K562 (cell line): ENCODE measurements around the gene OR2V2. TPM values are rescaled to one million over a fixed set of nuclear protein-coding genes. Genes with fewer than 3 reads are reported as not detected.
A peak's percentile ranks its signal among the peaks of the same experiment; 100 is the strongest.

Experiments
- ATAC-seq: fragments of 200-7000 bp; cut with Tn5 transposase; 3 replicates; pipeline ENCODE4 v1.9.1; 2020; ENCODE audit warnings: moderate library complexity
- BruUV-seq: library from RNA; stranded (reverse); fragments of 400-500 nt; replicated peaks from 2 replicates; lab custom pipeline; 2021; lab: Mats Ljungman, UMichigan
- CTCF ChIA-PET: fragments of 300-600 bp; formaldehyde crosslinking; extraction: SDS; loops from one replicate; lab custom pipeline; 2021; ENCODE audit warnings: low intra/inter-chr PET ratio; lab: Yijun Ruan, JAX
- POLR2A ChIA-PET: fragments of 300-600, 350-650 bp; sonication (Branson Sonifier 250); formaldehyde crosslinking; extraction: SDS; loops from one replicate; lab custom pipeline; 2021; ENCODE audit warnings: antibody characterized with exemption, inconsistent platforms; lab: Yijun Ruan, JAX
- DNase-seq, 4 experiments: peaks; one replicate each; pipeline versions ENCODE4 v3.0.0 to v3.0.0-alpha.2; 2011 to 2018; ENCODE audit warnings: low spot score in 3 of 4, mixed read lengths in 3 of 4; ENCODE audit errors: extremely low read depth in 1 of 4
- FAIRE-seq: peaks from 2 replicates; lab custom pipeline; 2011; peaks lifted over from hg19 to GRCh38; lab: Jason Lieb, UNC
- H2AFZ ChIP-seq: 2 replicates; pipeline ENCODE4 v1.6.0; 2011; ENCODE audit warnings: low read depth, low read length, control low read depth, inconsistent platforms
- H3K27ac ChIP-seq: fragments of 200-600 bp; 3 replicates; pipeline ENCODE4 v1.8.0; 2011; ENCODE audit warnings: low read depth, mild to moderate bottlenecking, control low read depth, inconsistent platforms, low read length, moderate library complexity, mixed read lengths; ENCODE audit errors: extremely low read depth
- H3K27me3 ChIP-seq, 2 experiments: fragments of 300-600 bp in 1 of 2; 2 replicates in 1 of 2; 3 replicates in 1 of 2; pipeline versions ENCODE4 v1.6.0 to v1.8.0; 2011; ENCODE audit warnings: inconsistent platforms in 2 of 2, low read length in 2 of 2, mild to moderate bottlenecking in 1 of 2, mixed read lengths in 1 of 2, moderate library complexity in 1 of 2; ENCODE audit not compliant: control insufficient read depth in 2 of 2, insufficient read depth in 2 of 2
- H3K36me3 ChIP-seq: fragments of 300-600 bp; 3 replicates; pipeline ENCODE4 v1.8.0; 2011; ENCODE audit warnings: mild to moderate bottlenecking, low read length, inconsistent platforms; ENCODE audit not compliant: control insufficient read depth, insufficient read depth
- H3K4me1 ChIP-seq, 2 experiments: fragments of 200-600 bp in 1 of 2; replicated peaks in 1 of 2; 2 replicates in 1 of 2; 3 replicates in 1 of 2; pipeline versions ENCODE4 v1.5.1 to v1.8.0; 2011; ENCODE audit warnings: inconsistent platforms in 2 of 2, low read length in 2 of 2, mild to moderate bottlenecking in 1 of 2, mixed read lengths in 1 of 2, moderate library complexity in 1 of 2; ENCODE audit not compliant: control insufficient read depth in 2 of 2, insufficient read depth in 2 of 2
- H3K4me2 ChIP-seq: 2 replicates; pipeline ENCODE4 v1.6.1; 2011; ENCODE audit warnings: low read length, control low read depth, inconsistent platforms, mixed read lengths; ENCODE audit not compliant: insufficient read depth
- H3K4me3 ChIP-seq: fragments of 200-600 bp; sonication (generic), shearing (Covaris generic); 2 replicates; pipeline ENCODE4 v1.5.1; 2016; ENCODE audit warnings: control low read depth, inconsistent platforms
- H3K79me2 ChIP-seq: fragments of 200-600 bp; 3 replicates; pipeline ENCODE4 v1.8.0; 2011; ENCODE audit warnings: low read length, inconsistent platforms; ENCODE audit not compliant: control insufficient read depth, insufficient read depth
- H3K9ac ChIP-seq, 2 experiments: 2 replicates each; pipeline versions ENCODE4 v1.6.0 to v1.6.1; 2011; ENCODE audit warnings: low read depth in 2 of 2, low read length in 2 of 2, control low read depth in 1 of 2, inconsistent platforms in 1 of 2, mild to moderate bottlenecking in 1 of 2, mixed read lengths in 1 of 2; ENCODE audit not compliant: insufficient read depth in 1 of 2
- H3K9me1 ChIP-seq: one replicate; pipeline ENCODE4 v1.6.0; 2011; ENCODE audit warnings: inconsistent platforms, mild to moderate bottlenecking, low read length, moderate library complexity; ENCODE audit not compliant: control insufficient read depth, insufficient read depth
- H3K9me3 ChIP-seq: replicated peaks from 2 replicates; pipeline ENCODE4 v1.5.1; 2011; ENCODE audit warnings: low read depth, low read length, inconsistent platforms; ENCODE audit not compliant: control insufficient read depth, insufficient read depth
- H4K20me1 ChIP-seq: replicated peaks from 2 replicates; pipeline ENCODE4 v1.6.1; 2011; ENCODE audit warnings: low read length, inconsistent platforms, mixed read lengths; ENCODE audit not compliant: control insufficient read depth, insufficient read depth
- BCOR ChIP-seq: fragments of 450-650 bp; IDR thresholded peaks from 2 replicates; pipeline ENCODE4 v1.6.1; 2016
- ETS1 ChIP-seq: conservative IDR thresholded peaks from 2 replicates; pipeline ENCODE4 v1.6.1; 2011; ENCODE audit warnings: low read depth, mild to moderate bottlenecking, low read length; ENCODE audit not compliant: control insufficient read depth
- MED1 ChIP-seq: sonication (generic); formaldehyde crosslinking; IDR thresholded peaks from 2 replicates; pipeline ENCODE4 v1.8.1; 2023; ENCODE audit warnings: missing genetic modification reagents, borderline replicate concordance
- ZNF121 ChIP-seq: sonication (generic); formaldehyde crosslinking; conservative IDR thresholded peaks from 2 replicates; pipeline ENCODE4 v1.8.0; 2022; ENCODE audit warnings: missing genetic modification reagents
- WGBS: fragments of 100-300 bp; shearing (Covaris generic); methylation state at CpG from one replicate; pipeline ENCODE4 v1.1.6; 2016; ENCODE audit warnings: low coverage, mixed read lengths; ENCODE audit not compliant: insufficient coverage; ENCODE audit errors: missing lambda C conversion rate; 5-methylcytosine and 5-hydroxymethylcytosine counted together
- in situ Hi-C: fragments of 300-500 bp; cut with MboI; formaldehyde crosslinking; loops from 4 replicates; pipeline ENCODE4 v1.15.0; 2018; ENCODE audit warnings: inconsistent platforms, mixed read lengths
- intact Hi-C: fragments of 100-400 bp; cut with micrococcal nuclease; formaldehyde crosslinking; loops from 2 replicates; pipeline ENCODE4 v1.14.2; 2022
- polyA plus RNA-seq, 8 experiments: library from polyadenylated mRNA; depleted of rRNA in 4 of 8; stranded (reverse) in 5 of 8; unstranded in 3 of 8; fragments of >200 nt; fragmentation: Nextera tagmentation in 2 of 8; fragmentation: Illumina TruSeq in 1 of 8; extraction: Ambion mirVana in 2 of 8; extraction: Trizol in 1 of 8; gene quantifications; 2 replicates each; pipeline versions ENCODE4 v1.2.1 to v1.2.3, GENCODE V29; 2011 to 2014; ENCODE audit warnings: inconsistent platforms in 1 of 8, missing spikeins in 1 of 8
- total RNA-seq, 7 experiments: library from RNA; depleted of rRNA in 6 of 7; stranded (reverse); fragments of >200 nt in 6 of 7; fragmentation: Illumina TruSeq in 2 of 7; extraction: Trizol in 2 of 7; gene quantifications; 2 replicates each; pipeline versions ENCODE4 v1.2.1 to v1.2.3, GENCODE V29; 2011 to 2021; ENCODE audit warnings: low replicate concordance in 1 of 7

The OR2V2 gene
- total and polyA plus RNA-seq, 9 of the 15 experiments (the other 6 are each of a cell fraction or from before 2014, with no cell fraction given), result 0.01 TPM; not detected in 8

GRCh38 chr5:181133083-181133482 lies 14.3 kb upstream of the OR2V2 start:
- no TSS peak for BruUV-seq
- no peak for TF ChIP-seq MED1 (CRISPR knock-in tag)
- TF ChIP-seq BCOR, result peak; percentile 41; the same call in 1 of the 2 replicates
- no peak for TF ChIP-seq ETS1
- TF ChIP-seq ZNF121 (CRISPR knock-in tag), result peak; percentile 93
- DNase-seq, result no peak
- peaks cover 21 to 35% of the 10 kb centered on the region in 2 experiments for H3K4me1 ChIP-seq
- H3K4me3 ChIP-seq, result no peak overlapping the region
- intact Hi-C loops (no loop called here), in situ Hi-C loops (loop anchor here (10.0 kb wide), 1 partner anchor 188 kb away; no protein-coding TSS in a partner anchor)
- ChIA-PET POLR2A (interaction anchor here (0.5 kb wide), 1 partner anchor 269 kb away, joined by 3 read pairs; no protein-coding TSS in a partner anchor), CTCF (no interaction called here)
- no peaks in the 10 kb centered on the region for H3K79me2 ChIP-seq
- H4K20me1 ChIP-seq, result no peaks in the 10 kb centered on the region
- no peak for ATAC-seq
- peak overlapping the region; percentile 78 for H2AFZ ChIP-seq
- no peak overlapping the region for H3K4me2 ChIP-seq
- peaks cover 6% of the 10 kb centered on the region; the same call in 1 of the 2 replicates for H3K9me3 ChIP-seq
- H3K9me1 ChIP-seq, result no peaks in the 10 kb centered on the region
- H3K27ac ChIP-seq, result no peak overlapping the region
- no peaks in the 10 kb centered on the region for H3K36me3 ChIP-seq
- FAIRE-seq, result no peak
- H3K27me3 ChIP-seq, result no peaks in the 10 kb centered on the region
- H3K9ac ChIP-seq, result peak overlapping the region in 1 of 2 experiments; percentile 29; a peak in 1 of 4 replicates
- 25% methylated on average over 3 of the region's 3 CpGs for WGBS
